Effector memory CD4-positive, alpha-beta T cell (primary cell): ENCODE results near the gene KIRREL2.

Experiments
- DNase-seq, 3 donors: peaks; one replicate each; pipeline ENCODE4 v3.0.0-alpha.2; 2020
- H3K27ac ChIP-seq: 2 replicates; pipeline ENCODE4 v1.7.0; 2013; ENCODE audit warnings: mild to moderate bottlenecking, low read length, moderate library complexity; ENCODE audit not compliant: insufficient read depth, poor library complexity, severe bottlenecking
- H3K27me3 ChIP-seq: replicated peaks from 2 replicates; pipeline ENCODE4 v1.7.0; 2013; ENCODE audit warnings: mild to moderate bottlenecking, low read length; ENCODE audit not compliant: insufficient read depth, control insufficient read depth, poor library complexity, severe bottlenecking
- H3K36me3 ChIP-seq: 2 replicates; pipeline ENCODE4 v1.7.0; 2013; ENCODE audit warnings: mild to moderate bottlenecking, low read length, moderate library complexity; ENCODE audit not compliant: control insufficient read depth, insufficient read depth
- H3K4me1 ChIP-seq: 2 replicates; pipeline ENCODE4 v1.7.0; 2013; ENCODE audit warnings: low read length, mild to moderate bottlenecking; ENCODE audit not compliant: control insufficient read depth, insufficient read depth, poor library complexity, severe bottlenecking
- H3K4me3 ChIP-seq: 2 replicates; pipeline ENCODE4 v1.7.0; 2013; ENCODE audit warnings: low read length, low read depth, mild to moderate bottlenecking; ENCODE audit not compliant: insufficient read depth, poor library complexity, severe bottlenecking
- H3K9me3 ChIP-seq: 2 replicates; pipeline ENCODE4 v1.7.0; 2013; ENCODE audit warnings: mild to moderate bottlenecking, low read length, moderate library complexity; ENCODE audit not compliant: control insufficient read depth

Gene KIRREL2

DNA sequence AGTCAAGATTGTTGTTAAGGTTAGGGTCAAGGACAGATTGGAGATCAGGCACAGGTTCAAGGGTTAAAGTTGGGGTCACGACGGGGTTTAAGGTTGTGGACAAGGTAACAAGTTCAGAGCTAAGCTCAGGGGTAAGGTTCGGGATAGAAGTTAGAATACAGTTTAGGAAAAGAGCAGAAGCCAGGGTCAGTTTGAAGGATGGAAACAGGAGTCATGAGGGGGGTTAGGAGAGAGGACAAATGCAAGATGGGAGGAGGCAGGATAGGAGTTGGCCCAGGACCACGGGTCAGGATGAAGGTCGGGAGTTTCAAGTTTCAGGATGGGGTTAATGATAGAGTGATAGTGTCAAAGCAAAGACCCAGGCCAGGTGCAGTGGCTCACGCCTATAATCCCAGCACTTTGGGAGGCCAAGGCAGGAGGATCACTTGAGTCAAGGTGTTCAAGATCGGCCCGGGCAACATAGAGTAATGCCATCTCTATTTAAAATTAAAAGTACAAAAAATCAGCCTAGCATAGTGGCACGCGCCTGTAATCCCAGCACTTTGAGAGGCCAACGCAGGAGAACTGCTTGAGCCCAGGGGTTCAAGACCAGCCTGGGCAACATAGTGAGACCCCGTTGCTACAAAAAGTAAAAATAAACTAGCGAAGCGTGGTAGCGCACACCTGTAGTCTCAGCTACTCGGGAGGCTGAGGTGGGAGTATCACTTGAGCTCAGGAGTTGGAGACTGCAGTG, 12.1 kb upstream of the KIRREL2 start:
- no peak overlapping the region for H3K27ac ChIP-seq
- H3K9me3 ChIP-seq, result no peaks in the 10 kb centered on the region
- DNase-seq, result no peak
- H3K36me3 ChIP-seq, result no peaks in the 10 kb centered on the region
- peaks cover 40% of the 10 kb centered on the region for H3K27me3 ChIP-seq
- peaks cover 10% of the 10 kb centered on the region for H3K4me1 ChIP-seq
- H3K4me3 ChIP-seq, result no peak overlapping the region

DNA sequence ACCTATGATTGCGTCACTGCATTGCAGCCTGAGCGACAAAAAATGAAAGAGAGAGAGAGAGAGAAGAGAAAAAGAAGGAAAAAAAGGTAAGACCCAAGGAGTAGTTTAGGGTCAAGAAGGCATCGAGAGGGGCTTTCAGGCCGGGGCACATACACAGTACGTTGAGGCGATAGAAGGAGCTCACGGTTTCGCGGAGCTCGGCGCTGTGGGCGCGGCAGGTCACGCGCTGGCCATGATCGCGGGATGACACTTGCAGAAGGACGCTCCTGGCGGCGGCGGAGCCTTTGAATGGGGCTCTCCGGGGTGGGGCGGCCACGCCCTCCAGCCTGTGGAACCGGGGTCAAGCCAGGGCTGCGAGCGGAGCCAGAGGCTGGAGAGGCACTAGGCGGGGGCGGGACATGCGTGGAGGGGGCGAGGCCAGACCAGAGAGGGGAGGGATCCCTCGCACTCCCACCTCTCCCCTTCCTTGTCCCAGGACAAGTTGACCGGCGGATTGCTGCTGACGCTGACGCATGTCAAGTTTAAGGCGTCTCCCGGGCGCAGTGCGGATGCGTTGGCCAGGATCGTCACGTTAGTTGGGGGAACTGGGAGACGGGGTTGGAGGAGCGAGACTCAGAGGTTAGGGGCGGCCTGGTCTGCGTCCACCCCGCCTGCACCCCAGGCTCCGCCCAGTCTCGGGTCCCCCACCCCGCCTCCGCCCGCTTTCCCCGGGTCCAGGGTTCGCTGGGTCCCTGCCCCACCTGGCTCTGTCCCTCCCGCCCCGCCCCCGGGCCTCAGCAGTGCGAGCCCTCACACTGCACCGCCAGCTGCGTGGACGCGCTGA, 11.3 kb upstream of the KIRREL2 start:
- no peak overlapping the region for H3K27ac ChIP-seq
- H3K4me1 ChIP-seq, result peaks cover 10% of the 10 kb centered on the region
- no peaks in the 10 kb centered on the region for H3K36me3 ChIP-seq
- no peaks in the 10 kb centered on the region for H3K9me3 ChIP-seq
- H3K4me3 ChIP-seq, result peak overlapping the region; percentile 17
- DNase-seq, result no peak
- peaks cover 40% of the 10 kb centered on the region for H3K27me3 ChIP-seq

DNA sequence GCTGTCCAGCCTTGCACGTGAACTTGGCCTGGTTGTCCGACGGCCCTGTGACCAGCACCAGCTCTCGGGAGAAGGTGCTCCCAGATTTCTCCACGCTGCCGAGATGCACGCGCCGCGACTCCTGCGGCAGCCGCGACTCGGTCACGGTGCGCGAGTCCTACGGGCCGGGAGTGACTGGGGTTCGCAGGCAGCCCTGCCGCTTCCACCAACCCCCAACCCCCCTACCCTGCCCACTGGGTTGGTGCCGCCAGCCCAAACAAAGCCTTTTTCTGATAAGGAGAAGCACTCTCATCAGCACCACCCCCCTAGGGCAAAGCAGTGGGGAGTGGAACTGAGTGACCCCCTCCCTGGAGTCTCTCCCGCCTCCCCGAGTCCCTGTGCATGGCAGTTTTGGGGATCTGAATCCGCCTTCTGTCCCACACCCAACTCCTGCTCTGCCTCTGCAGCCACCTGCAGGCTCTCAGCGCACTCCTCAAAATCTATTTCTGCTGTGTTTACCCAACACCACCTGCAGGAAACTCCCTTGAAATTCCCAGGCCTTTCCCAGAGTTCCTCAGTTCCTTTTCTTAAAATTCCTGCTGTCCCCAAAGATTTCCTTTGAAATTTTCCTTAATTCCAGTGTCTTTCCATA, 10.6 kb upstream of the KIRREL2 start:
- no peak for DNase-seq
- Histone ChIP-seq H3K36me3 (no peaks in the 10 kb centered on the region), H3K9me3 (no peaks in the 10 kb centered on the region), H3K4me1 (peaks cover 10% of the 10 kb centered on the region), H3K27me3 (peaks cover 44% of the 10 kb centered on the region), H3K4me3 (no peak overlapping the region), H3K27ac (no peak overlapping the region)

- no peaks in the 10 kb centered on the region for H3K36me3 ChIP-seq
- no peak overlapping the region for H3K27ac ChIP-seq
- H3K27me3 ChIP-seq, result peaks cover 44% of the 10 kb centered on the region
- H3K4me1 ChIP-seq, result peaks cover 10% of the 10 kb centered on the region
- no peak for DNase-seq
- H3K9me3 ChIP-seq, result no peaks in the 10 kb centered on the region
- H3K4me3 ChIP-seq, result no peak overlapping the region
These were observed 8.8 kb upstream of the KIRREL2 start for GRCh38 chr19:35847911-35848310.

- H3K27ac ChIP-seq, result no peak overlapping the region
- H3K27me3 ChIP-seq, result peaks cover 47% of the 10 kb centered on the region
- peaks cover 10% of the 10 kb centered on the region for H3K4me1 ChIP-seq
- no peak overlapping the region for H3K4me3 ChIP-seq
- H3K9me3 ChIP-seq, result no peaks in the 10 kb centered on the region
- no peak for DNase-seq
- H3K36me3 ChIP-seq, result no peaks in the 10 kb centered on the region
These were observed 8.2 kb upstream of the KIRREL2 start for GRCh38 chr19:35848486-35848885.

DNA sequence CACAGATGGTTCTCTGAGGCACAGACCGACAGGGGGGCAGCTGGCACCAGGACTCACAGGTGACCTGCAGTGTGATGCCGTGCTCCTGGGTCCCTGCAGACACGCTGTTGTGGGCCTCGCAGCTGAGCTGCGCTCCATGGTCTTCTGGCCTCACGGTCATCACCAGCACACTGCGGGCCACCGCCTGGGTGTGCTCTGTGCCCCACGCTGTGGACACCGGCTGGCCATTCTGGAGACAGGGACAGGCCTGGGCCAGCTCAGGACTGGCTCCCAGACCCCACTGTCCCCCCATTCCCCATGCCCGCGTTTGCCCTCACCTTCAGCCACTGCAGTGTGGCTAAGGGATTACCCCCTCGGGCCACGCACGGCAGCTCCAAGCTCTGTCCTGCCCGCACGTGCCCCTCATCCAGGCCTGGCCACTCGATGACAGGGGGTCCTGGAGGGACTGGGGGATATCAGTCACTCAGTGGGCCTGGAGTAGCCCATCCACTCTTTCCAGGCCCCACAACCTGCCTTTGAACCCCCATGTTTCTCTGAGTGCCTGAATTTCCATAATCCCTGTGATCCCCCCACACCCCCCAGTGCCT, 7.7 kb upstream of the KIRREL2 start:
- no peak for DNase-seq
- no peak overlapping the region for H3K27ac ChIP-seq
- H3K4me3 ChIP-seq, result no peak overlapping the region
- H3K36me3 ChIP-seq, result no peaks in the 10 kb centered on the region
- H3K27me3 ChIP-seq, result peaks cover 44% of the 10 kb centered on the region
- H3K4me1 ChIP-seq, result peaks cover 10% of the 10 kb centered on the region
- no peaks in the 10 kb centered on the region for H3K9me3 ChIP-seq

DNA sequence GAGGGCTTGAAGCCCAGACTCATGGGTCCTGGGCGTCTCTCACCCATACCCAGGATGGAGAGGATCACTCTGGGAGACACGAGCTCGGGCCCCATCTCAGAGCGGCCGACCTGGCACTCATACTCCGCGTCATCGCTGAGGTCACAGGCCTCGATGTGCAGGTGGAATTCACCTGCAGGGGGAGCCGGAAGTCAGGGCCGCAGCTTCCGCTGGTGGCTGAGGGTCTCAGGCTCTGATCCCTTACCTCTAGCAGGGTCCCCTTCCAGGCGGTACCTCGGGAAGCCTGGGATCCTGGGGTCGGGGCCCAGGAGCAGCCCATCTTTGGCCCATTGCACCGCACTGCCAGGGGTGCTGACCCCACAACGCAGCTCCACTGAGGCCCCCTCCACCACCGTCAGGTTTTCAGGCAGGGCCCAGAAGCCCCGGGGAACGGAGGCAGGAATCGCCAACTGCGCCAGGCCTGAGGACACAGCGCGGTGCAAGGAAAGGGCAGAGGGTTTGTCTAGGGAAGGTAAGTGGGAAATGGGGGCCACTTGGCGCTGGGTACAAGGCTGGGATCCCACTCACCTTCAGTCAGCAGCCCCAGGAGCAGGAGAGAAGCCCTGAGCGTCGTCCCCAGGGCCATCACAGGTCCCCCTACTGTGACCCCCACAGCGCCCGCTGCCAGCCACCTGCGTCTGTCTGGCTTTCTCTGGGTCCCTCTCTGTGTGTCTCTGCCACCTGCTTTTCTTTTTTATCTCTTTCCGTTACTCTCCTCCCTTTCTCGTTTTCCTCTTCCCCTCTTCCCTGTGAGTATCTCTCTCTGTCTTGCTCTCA, 5.3 kb upstream of the KIRREL2 start:
- DNase-seq, result no peak
- peaks cover 38% of the 10 kb centered on the region for H3K27me3 ChIP-seq

DNA sequence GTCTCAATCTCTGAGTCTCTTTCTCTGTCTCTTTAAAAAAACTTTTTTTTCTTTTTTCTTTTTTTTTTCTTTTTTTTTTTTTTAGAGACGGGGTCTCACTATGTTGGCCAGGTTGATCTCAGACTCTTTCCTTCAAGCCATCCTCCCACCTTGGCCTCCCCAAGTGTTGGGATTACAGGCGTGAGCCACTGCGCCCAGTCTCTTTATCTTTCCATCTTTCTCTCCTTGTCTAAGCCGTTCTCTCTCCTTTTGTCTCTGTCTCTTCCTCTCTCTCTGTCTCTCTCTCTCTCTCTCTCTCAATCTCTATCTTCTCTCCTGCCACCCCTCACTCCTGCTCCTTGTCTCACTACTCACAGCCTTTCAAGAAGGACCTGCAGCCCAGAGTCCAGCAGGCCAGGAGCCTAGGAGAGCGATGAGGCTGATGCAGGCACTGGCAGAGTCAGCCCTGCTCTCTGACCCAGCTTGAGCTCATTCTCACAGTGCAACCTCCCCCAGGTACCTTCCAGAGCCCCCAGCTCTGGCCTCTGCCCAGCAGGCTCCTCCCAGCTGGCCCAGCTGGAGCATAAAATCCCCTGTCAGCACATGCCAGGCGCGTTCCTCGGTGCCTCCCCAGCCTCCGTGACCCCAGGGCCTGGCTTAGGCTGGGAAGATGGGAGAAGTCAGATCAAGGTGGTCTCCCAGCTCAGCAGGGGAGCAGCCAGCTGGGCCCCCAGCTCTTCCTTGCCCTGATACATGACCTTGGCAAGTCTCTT, 4.5 kb upstream of the KIRREL2 start, which contains the start of gene NPHS1:
NPHS1 (minus strand) TSS at position 476 of the 752 bp plus-strand sequence. CDS start 667 bp downstream, outside the sequence.
- no peaks in the 10 kb centered on the region for H3K36me3 ChIP-seq
- no peak within 1 kb of the TSS for H3K27ac ChIP-seq
- peaks cover 10% of the 10 kb centered on the region for H3K4me1 ChIP-seq
- DNase-seq, result no peak
- peaks cover 36% of the 10 kb centered on the region for H3K27me3 ChIP-seq
- H3K9me3 ChIP-seq, result no peaks in the 10 kb centered on the region
- H3K4me3 ChIP-seq, result no peak within 1 kb of the TSS

More for the DNA sequence above, 5.3 kb upstream of the KIRREL2 start:
- Histone ChIP-seq H3K27ac (no peak overlapping the region), H3K36me3 (no peaks in the 10 kb centered on the region), H3K9me3 (no peaks in the 10 kb centered on the region), H3K4me3 (no peak overlapping the region), H3K4me1 (peaks cover 6% of the 10 kb centered on the region)
